Muscle layer of colon (tissue), 2 donors: ENCODE measurements around the gene RAET1G.
"Not testable (repeated sequence)": the region's sequence is repeated elsewhere in the genome, so short reads cannot be mapped to it uniquely, and the experiment has no call there.

Experiments used
- H3K27ac ChIP-seq: one replicate; pipeline ENCODE4 v1.7.0; 2013; ENCODE audit warnings: low read depth, mild to moderate bottlenecking, low read length, moderate library complexity
- H3K27me3 ChIP-seq, 2 donors: one replicate each; pipeline ENCODE4 v1.7.0; 2013; ENCODE audit warnings: low read length in 2 of 2, mild to moderate bottlenecking in 2 of 2; ENCODE audit not compliant: insufficient read depth in 2 of 2, control insufficient read depth in 1 of 2
- H3K36me3 ChIP-seq: one replicate; pipeline ENCODE4 v1.7.0; 2013; ENCODE audit warnings: mild to moderate bottlenecking, low read length; ENCODE audit not compliant: insufficient read depth
- H3K4me1 ChIP-seq: one replicate; pipeline ENCODE4 v1.7.0; 2013; ENCODE audit warnings: mild to moderate bottlenecking, low read length; ENCODE audit not compliant: insufficient read depth
- H3K4me3 ChIP-seq, 2 donors: one replicate each; pipeline ENCODE4 v1.7.0; 2013; ENCODE audit warnings: low read length in 2 of 2, low read depth in 1 of 2, mild to moderate bottlenecking in 1 of 2, moderate library complexity in 1 of 2
- H3K9ac ChIP-seq: one replicate; pipeline ENCODE4 v1.7.0; 2013; ENCODE audit warnings: low read length
- H3K9me3 ChIP-seq: one replicate; pipeline ENCODE4 v1.7.0; 2013; ENCODE audit warnings: mild to moderate bottlenecking, low read length
- donor health status: abdominal sarcoma.
- donor health status: Adenocarcinoma of cecum.

Gene RAET1G

DNA sequence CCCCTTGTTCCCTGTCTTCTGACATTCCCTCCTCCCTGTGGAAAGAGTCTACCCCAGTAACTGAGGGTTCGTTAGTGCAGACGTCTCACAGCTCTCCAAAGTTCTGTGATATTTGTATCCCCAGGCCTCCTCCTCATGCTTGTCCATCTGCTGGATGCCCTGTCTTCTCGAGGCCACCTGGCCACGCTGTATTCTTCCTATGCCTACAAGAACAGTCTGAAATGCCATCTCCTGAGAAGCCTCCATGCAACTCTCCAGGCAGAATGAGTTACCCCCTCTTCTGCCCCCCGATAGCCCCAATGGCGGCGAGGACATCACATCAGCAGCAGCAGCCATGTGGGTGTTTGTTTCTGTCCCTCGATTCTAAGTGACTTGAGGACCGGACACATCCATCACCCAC lies 28.2 kb upstream of the RAET1G start:
- Histone ChIP-seq H3K36me3 (no peaks in the 10 kb centered on the region), H3K9me3 (no peaks in the 10 kb centered on the region), H3K9ac (no peak overlapping the region), H3K4me1 (no peaks in the 10 kb centered on the region), H3K27me3 (peaks cover 28 to 54% of the 10 kb centered on the region in 2 donors), H3K4me3 (no peak overlapping the region), H3K27ac (no peak overlapping the region)

DNA sequence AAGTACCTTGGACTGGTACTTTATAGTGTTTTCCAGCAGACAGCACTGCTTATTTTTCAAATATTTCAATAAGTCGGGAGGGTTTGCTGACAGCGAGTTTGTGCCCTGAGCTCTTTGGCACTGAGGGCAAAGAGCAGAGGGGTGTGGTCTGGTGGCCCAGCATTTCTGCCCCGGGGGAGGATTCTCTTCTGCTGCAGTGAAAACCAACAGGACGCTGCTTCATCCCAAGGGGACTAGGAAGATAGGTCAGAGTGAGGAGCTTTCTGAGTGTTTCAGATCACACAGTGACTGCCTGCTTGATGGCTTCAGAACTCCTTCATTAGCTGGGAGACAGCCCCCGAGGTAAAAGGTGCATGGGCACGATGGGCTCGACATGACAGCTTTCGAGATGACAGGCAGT lies 27.5 kb upstream of the RAET1G start:
- H3K9me3 ChIP-seq, result no peaks in the 10 kb centered on the region
- no peak overlapping the region for H3K4me3 ChIP-seq
- no peak overlapping the region for H3K9ac ChIP-seq
- H3K27me3 ChIP-seq, result peaks cover 22 to 47% of the 10 kb centered on the region in 2 donors
- H3K4me1 ChIP-seq, result no peaks in the 10 kb centered on the region
- H3K36me3 ChIP-seq, result no peaks in the 10 kb centered on the region
- no peak overlapping the region for H3K27ac ChIP-seq

DNA sequence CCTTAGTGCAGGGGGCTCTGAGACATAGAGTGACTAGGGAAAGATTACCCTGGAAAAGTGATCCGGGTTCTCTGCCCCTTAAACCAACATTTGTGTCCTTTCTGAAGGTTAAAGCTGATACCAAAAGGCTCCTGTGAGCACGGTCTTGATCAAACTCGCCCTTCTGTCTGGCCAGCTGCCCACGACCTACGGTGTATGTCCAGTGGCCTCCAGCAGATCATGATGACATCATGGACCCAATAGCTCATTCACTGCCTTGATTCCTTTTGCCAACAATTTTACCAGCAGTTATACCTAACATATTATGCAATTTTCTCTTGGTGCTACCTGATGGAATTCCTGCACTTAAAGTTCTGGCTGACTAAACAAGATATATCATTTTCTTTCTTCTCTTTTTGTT lies 25.7 kb upstream of the RAET1G start:
- H3K4me1 ChIP-seq, result no peaks in the 10 kb centered on the region
- no peaks in the 10 kb centered on the region for H3K9me3 ChIP-seq
- no peak overlapping the region for H3K27ac ChIP-seq
- no peak overlapping the region for H3K4me3 ChIP-seq
- H3K36me3 ChIP-seq, result no peaks in the 10 kb centered on the region
- H3K9ac ChIP-seq, result no peak overlapping the region
- H3K27me3 ChIP-seq, result peaks cover 18 to 33% of the 10 kb centered on the region in 2 donors

DNA sequence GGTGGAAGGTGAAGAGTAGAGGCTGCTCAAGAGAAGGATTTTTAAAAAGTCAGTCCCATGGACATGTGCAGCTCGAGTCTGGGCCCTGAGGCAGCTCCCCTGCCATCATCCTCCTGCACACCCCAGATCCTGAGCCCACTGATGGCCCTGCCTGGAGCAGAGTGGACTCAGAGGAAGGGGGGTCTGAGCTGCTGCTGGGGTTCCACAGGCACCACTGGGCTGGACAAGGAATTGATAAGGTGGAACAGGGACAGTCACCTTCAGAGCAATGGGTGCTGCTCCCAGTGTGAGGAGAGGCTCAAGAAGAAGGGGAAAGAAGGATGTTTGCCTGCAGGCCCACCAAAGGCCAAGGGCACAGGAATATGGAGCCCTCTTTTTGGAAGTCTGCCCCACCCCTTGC lies 25.1 kb upstream of the RAET1G start:
- Histone ChIP-seq H3K4me1 (no peaks in the 10 kb centered on the region), H3K9ac (no peak overlapping the region), H3K27me3 (peaks cover 15 to 28% of the 10 kb centered on the region in 2 donors), H3K36me3 (no peaks in the 10 kb centered on the region), H3K4me3 (no peak overlapping the region), H3K9me3 (no peaks in the 10 kb centered on the region), H3K27ac (no peak overlapping the region)

DNA sequence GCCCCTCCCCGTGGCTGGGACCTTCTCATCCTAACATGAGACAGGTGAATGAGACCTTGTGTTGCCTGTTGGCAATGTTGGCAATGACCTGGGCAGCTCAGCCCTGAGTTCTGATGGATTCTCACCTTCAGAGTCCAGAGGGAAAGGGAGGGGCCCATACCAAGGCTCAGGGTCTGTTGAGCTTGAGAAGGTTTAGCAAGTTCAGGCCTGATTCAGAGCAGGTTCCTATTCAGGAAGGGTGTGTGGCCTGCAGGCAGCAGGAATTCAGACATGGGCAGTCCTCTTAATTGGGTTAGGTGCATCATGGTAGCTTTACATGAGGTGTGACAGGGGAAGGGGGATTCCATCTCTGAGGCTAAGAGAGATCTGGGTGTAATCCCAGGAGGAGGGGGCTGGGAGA lies 24.6 kb upstream of the RAET1G start:
- H3K36me3 ChIP-seq, H3K27ac ChIP-seq, H3K9me3 ChIP-seq, H3K4me3 ChIP-seq, H3K9ac ChIP-seq, H3K4me1 ChIP-seq: not testable (repeated sequence)
- peaks cover 10 to 26% of the 10 kb centered on the region in 2 donors for H3K27me3 ChIP-seq

DNA sequence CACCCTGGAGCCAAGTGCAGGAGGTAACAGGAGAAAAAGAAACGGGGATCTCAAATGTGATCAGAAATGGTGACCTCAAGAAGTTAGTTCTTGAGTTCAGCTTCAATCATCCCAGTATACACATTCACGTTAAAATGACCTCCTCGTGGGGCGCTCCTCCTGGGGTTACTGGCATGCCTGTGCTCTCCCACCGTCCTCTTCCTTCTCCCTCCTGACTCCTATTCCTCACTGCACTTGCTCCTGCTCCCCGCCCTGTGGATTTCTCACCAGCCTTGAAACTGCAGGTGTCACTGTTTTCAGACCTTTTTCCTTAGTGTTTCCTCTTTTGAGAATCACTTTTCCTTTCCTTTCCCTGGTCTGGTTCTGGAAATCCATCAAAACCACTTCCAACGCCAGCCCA lies 23.7 kb upstream of the RAET1G start:
- not testable (repeated sequence) for H3K4me1 ChIP-seq, H3K9me3 ChIP-seq, H3K4me3 ChIP-seq, H3K27ac ChIP-seq, H3K9ac ChIP-seq, H3K36me3 ChIP-seq
- H3K27me3 ChIP-seq, result peaks cover 7 to 26% of the 10 kb centered on the region in 2 donors

DNA sequence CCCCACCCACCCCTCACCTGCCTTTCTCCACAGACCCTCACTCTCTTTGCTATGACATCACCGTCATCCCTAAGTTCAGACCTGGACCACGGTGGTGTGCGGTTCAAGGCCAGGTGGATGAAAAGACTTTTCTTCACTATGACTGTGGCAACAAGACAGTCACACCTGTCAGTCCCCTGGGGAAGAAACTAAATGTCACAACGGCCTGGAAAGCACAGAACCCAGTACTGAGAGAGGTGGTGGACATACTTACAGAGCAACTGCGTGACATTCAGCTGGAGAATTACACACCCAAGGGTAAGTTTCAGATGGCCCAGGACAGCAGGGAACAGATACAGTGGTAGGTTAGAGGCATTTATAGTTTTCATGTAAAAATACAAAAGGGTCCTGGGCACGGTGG lies 22.4 kb upstream of the RAET1G start:
- H3K4me3 ChIP-seq, H3K9ac ChIP-seq, H3K36me3 ChIP-seq, H3K9me3 ChIP-seq, H3K27ac ChIP-seq, H3K4me1 ChIP-seq: not testable (repeated sequence)
- peaks cover 16 to 29% of the 10 kb centered on the region in 2 donors for H3K27me3 ChIP-seq

DNA sequence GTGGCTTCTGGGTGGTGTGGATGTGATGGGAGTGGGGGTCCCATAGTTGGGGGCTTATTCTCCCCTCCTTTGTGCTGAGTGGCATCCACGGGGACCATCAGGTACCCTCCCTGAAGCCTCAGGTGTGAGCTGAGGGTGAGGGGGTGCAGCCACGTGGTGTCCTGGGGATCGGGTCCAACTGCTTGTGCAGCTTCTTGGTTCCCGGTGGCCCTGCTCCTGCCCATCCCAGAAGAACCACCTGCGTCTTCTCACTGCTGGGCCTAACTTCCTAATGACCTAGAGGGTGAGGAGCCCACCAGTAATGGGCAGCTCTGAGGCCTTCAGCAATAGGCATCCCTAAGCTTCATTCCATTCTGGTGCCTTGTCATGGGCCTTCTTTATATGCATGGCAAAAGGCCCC lies 20.4 kb upstream of the RAET1G start:
- peaks cover 36 to 46% of the 10 kb centered on the region in 2 donors for H3K27me3 ChIP-seq
- H3K9me3 ChIP-seq, H3K4me3 ChIP-seq, H3K27ac ChIP-seq, H3K9ac ChIP-seq, H3K36me3 ChIP-seq: not testable (repeated sequence)
- peaks cover 11% of the 10 kb centered on the region for H3K4me1 ChIP-seq

DNA sequence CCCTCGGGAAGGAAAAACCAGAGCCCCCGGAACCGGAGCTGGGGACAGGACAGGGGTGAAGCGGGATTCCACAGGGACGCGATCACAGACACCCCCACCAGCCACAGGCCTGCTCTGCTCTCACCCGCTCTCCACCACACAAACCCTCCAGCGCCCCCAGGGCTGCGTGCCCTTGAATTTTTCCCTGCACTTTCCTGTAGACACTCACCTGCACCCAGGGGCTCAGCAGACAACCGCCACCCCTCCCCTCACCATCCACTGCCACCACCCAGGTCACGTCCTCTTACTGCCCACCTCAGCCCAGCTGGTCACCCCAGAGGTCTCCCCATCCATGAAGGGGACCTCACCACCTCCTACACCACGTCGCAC lies 19.5 kb upstream of the RAET1G start:
- Histone ChIP-seq H3K27ac (no peak overlapping the region), H3K36me3 (no peaks in the 10 kb centered on the region), H3K4me1 (peaks cover 13% of the 10 kb centered on the region), H3K27me3 (peaks cover 44 to 50% of the 10 kb centered on the region in 2 donors), H3K4me3 (no peak overlapping the region), H3K9me3 (no peaks in the 10 kb centered on the region), H3K9ac (no peak overlapping the region)

DNA sequence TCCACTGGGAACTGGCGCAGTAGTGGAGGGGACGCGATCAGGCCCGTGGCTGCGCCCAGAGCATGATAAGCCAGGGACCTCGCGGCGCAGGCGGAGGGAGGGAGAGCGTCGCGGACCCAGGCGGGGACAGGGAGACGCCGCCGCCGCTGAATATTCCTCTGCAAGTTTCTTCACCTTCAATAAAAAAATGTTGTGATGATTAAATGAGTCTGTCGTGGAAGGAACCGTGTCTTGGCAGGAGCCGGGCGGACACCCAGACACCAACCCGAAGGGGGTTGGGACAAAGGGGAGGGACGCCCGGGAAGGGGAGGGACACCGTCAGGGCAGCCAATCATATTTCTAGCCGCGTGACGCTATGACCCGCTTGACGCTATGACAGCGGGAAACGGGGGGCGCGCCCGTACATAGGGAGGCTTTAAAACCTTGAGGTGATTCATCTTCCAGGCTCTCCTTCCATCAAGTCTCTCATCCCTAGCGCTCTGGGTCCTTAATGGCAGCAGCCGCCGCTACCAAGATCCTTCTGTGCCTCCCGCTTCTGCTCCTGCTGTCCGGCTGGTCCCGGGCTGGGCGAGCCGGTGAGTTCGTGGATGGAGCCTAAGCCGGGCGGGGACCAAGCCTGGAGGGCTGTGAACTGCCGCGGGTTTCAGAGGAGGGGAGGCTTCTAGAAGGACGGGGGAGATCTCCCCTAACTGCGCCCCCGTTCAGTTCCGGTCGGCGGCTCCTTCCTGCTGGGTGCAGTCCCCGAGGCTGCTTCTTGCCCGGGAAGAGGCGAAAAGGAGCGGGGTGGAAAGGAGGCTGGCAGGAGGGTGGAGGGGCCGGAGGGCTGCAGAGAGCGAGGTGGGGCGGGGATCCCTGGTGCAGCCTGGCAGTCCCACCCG lies 18.9 kb upstream of the RAET1G start, which contains the start of gene ULBP2:
ULBP2 (plus strand) TSS at position 432 of the 878 bp plus-strand sequence; CDS start at position 491, 59 bp downstream.
- H3K9ac ChIP-seq, result no peak within 1 kb of the TSS
- peak within 1 kb of the TSS; percentile 29 to 47 for H3K4me3 ChIP-seq
- no peak within 1 kb of the TSS for H3K27ac ChIP-seq
- peaks cover 48 to 57% of the 10 kb centered on the region in 2 donors for H3K27me3 ChIP-seq
- H3K9me3 ChIP-seq, result no peaks in the 10 kb centered on the region
- no peaks in the 10 kb centered on the region for H3K36me3 ChIP-seq
- H3K4me1 ChIP-seq, result peaks cover 13% of the 10 kb centered on the region

DNA sequence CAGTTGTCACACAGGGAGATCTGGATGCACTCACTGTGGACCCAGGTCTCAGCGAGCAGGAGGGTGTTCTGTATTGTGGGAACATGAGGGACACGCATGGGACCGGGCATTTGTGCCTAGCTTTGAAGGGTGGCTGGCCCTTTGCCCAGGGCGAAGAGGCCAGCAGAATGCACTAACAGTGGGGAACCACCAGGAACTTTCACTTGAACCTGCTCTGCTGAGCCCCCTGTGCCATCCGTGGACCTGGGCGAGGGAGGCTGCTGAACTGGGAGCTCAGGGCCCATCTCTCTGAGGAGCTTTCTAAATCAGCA lies 17.7 kb upstream of the RAET1G start:
- Histone ChIP-seq H3K9me3 (no peaks in the 10 kb centered on the region), H3K36me3 (no peaks in the 10 kb centered on the region), H3K4me1 (peaks cover 13% of the 10 kb centered on the region), H3K4me3 (no peak overlapping the region), H3K9ac (no peak overlapping the region), H3K27ac (no peak overlapping the region), H3K27me3 (peaks cover 60 to 66% of the 10 kb centered on the region in 2 donors)
